Tibial nerve (tissue), 4 donors: Measurements from ENCODE around the gene AFF3. TPM values are rescaled to one million over a fixed set of nuclear protein-coding genes. Genes with fewer than 3 reads are reported as not detected.

Experiments
- DNase-seq, 2 donors: peaks; one replicate each; pipeline ENCODE4 v3.0.0-alpha.2; 2019; ENCODE audit warnings: low spot score in 2 of 2
- H3K27ac ChIP-seq, 4 donors: fragments of 200-600 bp; sonication (generic) in 3 of 4; one replicate each; pipeline ENCODE4 v1.5.1; 2017 to 2019; ENCODE audit warnings: mild to moderate bottlenecking in 1 of 4
- H3K27me3 ChIP-seq, 2 donors: fragments of 200-600 bp; sonication (generic) in 1 of 2; one replicate each; pipeline versions ENCODE4 v1.5.1 to v1.6.0; 2017 to 2019
- H3K36me3 ChIP-seq, 3 donors: fragments of 200-600 bp; sonication (generic); one replicate each; pipeline ENCODE4 v1.5.1; 2018 to 2019
- H3K4me1 ChIP-seq, 4 donors: fragments of 200-600 bp; sonication (generic) in 3 of 4; one replicate each; pipeline ENCODE4 v1.5.1; 2017 to 2019
- H3K4me3 ChIP-seq, 4 donors: fragments of 200-600 bp; sonication (generic) in 3 of 4; one replicate each; pipeline ENCODE4 v1.5.1; 2017 to 2019; ENCODE audit warnings: mild to moderate bottlenecking in 1 of 4, moderate library complexity in 1 of 4
- H3K9me3 ChIP-seq, 4 donors: fragments of 200-600 bp; sonication (generic) in 3 of 4; one replicate each; pipeline ENCODE4 v1.5.1; 2017 to 2019
- CTCF ChIP-seq, 5 experiments: fragments of 200-600 bp in 3 of 5; fragments of 450-650 bp in 2 of 5; sonication (generic) in 3 of 5; IDR thresholded peaks; one replicate each; pipeline ENCODE4 v1.5.1; 2016 to 2019; ENCODE audit warnings: antibody characterized with exemption in 5 of 5, mild to moderate bottlenecking in 3 of 5, moderate library complexity in 2 of 5
- EP300 ChIP-seq, 2 donors: sonication (generic); formaldehyde crosslinking; IDR thresholded peaks; one replicate each; pipeline ENCODE4 v1.6.1; 2017; ENCODE audit warnings: antibody characterized with exemption in 2 of 2, mild to moderate bottlenecking in 1 of 2
- POLR2A ChIP-seq, 2 donors: fragments of 450-650 bp; IDR thresholded peaks; one replicate each; pipeline ENCODE4 v1.6.1; 2017; ENCODE audit warnings: antibody characterized with exemption in 2 of 2, mild to moderate bottlenecking in 2 of 2, moderate library complexity in 2 of 2
- WGBS, 2 donors: methylation state at CpG; one replicate each; pipeline ENCODE4 v1.1.5; 2018; 5-methylcytosine and 5-hydroxymethylcytosine counted together
- total RNA-seq, 4 donors: library from RNA; depleted of rRNA; stranded (reverse); fragments of >200 nt; gene quantifications; one replicate each; pipeline ENCODE4 v1.1.0, GENCODE V29; 2016

Gene AFF3
- total RNA-seq, 4 donors from 2014 or later = 7.2 to 36.0 (median 21.4) TPM

GRCh38 chr2:100135415-100135814 is 7.0 kb downstream of the AFF3 start:
- H3K27me3 ChIP-seq = no peaks in the 10 kb centered on the region
- DNase-seq = no peak
- no peak overlapping the region for H3K4me3 ChIP-seq
- no peaks in the 10 kb centered on the region for H3K36me3 ChIP-seq
- TF ChIP-seq POLR2A (IDR thresholded peaks at IDR 0.05) = no peak
- WGBS, 2 donors = 89 to 92% methylated on average over 5 of the region's 5 CpGs
- H3K9me3 ChIP-seq = no peaks in the 10 kb centered on the region
- no peak overlapping the region for H3K27ac ChIP-seq
- H3K4me1 ChIP-seq = no peaks in the 10 kb centered on the region

GRCh38 chr2:100130595-100131391 is 11.6 kb downstream of the AFF3 start:
- DNase-seq = no peak
- H3K4me1 ChIP-seq = no peaks in the 10 kb centered on the region
- WGBS, 2 donors = 71 to 82% methylated on average over 4 to 5 of the region's 5 CpGs
- H3K36me3 ChIP-seq = no peaks in the 10 kb centered on the region
- H3K9me3 ChIP-seq = no peaks in the 10 kb centered on the region
- H3K4me3 ChIP-seq = no peak overlapping the region
- H3K27ac ChIP-seq = no peak overlapping the region
- no peak for TF ChIP-seq EP300 (IDR thresholded peaks at IDR 0.05)
- no peak for TF ChIP-seq POLR2A (IDR thresholded peaks at IDR 0.05)
- TF ChIP-seq CTCF (IDR thresholded peaks at IDR 0.05) = no peak
- H3K27me3 ChIP-seq = no peaks in the 10 kb centered on the region

- no peak overlapping the region for H3K27ac ChIP-seq
- no peak for DNase-seq
- H3K4me1 ChIP-seq = no peaks in the 10 kb centered on the region
- no peak overlapping the region for H3K4me3 ChIP-seq
- WGBS, 2 donors = 89 to 94% methylated on average over 4 of the region's 4 CpGs
- H3K9me3 ChIP-seq = no peaks in the 10 kb centered on the region
- H3K36me3 ChIP-seq = no peaks in the 10 kb centered on the region
- H3K27me3 ChIP-seq = no peaks in the 10 kb centered on the region
- TF ChIP-seq EP300 (IDR thresholded peaks at IDR 0.05) (no peak), POLR2A (IDR thresholded peaks at IDR 0.05) (no peak), CTCF (IDR thresholded peaks at IDR 0.05) (no peak)
These were observed 15.4 kb downstream of the AFF3 start for GRCh38 chr2:100126897-100127401.

- WGBS, 2 donors = 33 to 44% methylated on average over 8 of the region's 8 CpGs
These were observed 16.2 kb downstream of the AFF3 start for GRCh38 chr2:100126201-100126600.

GRCh38 chr2:100125626-100126025 is 16.8 kb downstream of the AFF3 start:
- H3K4me1 ChIP-seq = no peaks in the 10 kb centered on the region
- WGBS, 2 donors = 76 to 78% methylated on average over 2 of the region's 2 CpGs
- no peaks in the 10 kb centered on the region for H3K9me3 ChIP-seq
- DNase-seq = no peak
- no peak for TF ChIP-seq EP300 (IDR thresholded peaks at IDR 0.05)
- no peak for TF ChIP-seq CTCF (IDR thresholded peaks at IDR 0.05)
- TF ChIP-seq POLR2A (IDR thresholded peaks at IDR 0.05) = no peak
- no peak overlapping the region for H3K27ac ChIP-seq
- no peak overlapping the region for H3K4me3 ChIP-seq
- no peaks in the 10 kb centered on the region for H3K27me3 ChIP-seq
- no peaks in the 10 kb centered on the region for H3K36me3 ChIP-seq

More at GRCh38 chr2:100126201-100126600, 16.2 kb downstream of the AFF3 start:
- no peaks in the 10 kb centered on the region for H3K27me3 ChIP-seq
- no peak for DNase-seq
- no peaks in the 10 kb centered on the region for H3K36me3 ChIP-seq
- TF ChIP-seq EP300 (IDR thresholded peaks at IDR 0.05) = no peak
- no peak for TF ChIP-seq POLR2A (IDR thresholded peaks at IDR 0.05)
- no peak for TF ChIP-seq CTCF (IDR thresholded peaks at IDR 0.05)
- no peaks in the 10 kb centered on the region for H3K4me1 ChIP-seq
- H3K27ac ChIP-seq = no peak overlapping the region
- no peaks in the 10 kb centered on the region for H3K9me3 ChIP-seq
- H3K4me3 ChIP-seq = no peak overlapping the region
